ENCODE data around the gene RBM20. TPM values are rescaled to one million over a fixed set of nuclear protein-coding genes. Genes with fewer than 3 reads are reported as not detected.

The RBM20 gene
- total RNA-seq, 1 experiment from 2014 or later = 0.17 TPM

GRCh38 chr10:110812583-110812982, 168.4 kb downstream of the RBM20 start:
- no peak overlapping the region for H3K4ac ChIP-seq (ENCODE audit: low read depth, low read length)
- no peaks in the 10 kb centered on the region for H3K27me3 ChIP-seq (ENCODE audit: insufficient read depth, low read length)
- no peaks in the 10 kb centered on the region for H3K4me1 ChIP-seq (ENCODE audit: insufficient read depth, low read length)
- Mint-ChIP-seq H3K9me3 (no peaks in the 10 kb centered on the region), H3K27ac (no peak overlapping the region), H3K27me3 (ENCODE audit: low read depth) (peaks cover 3% of the 10 kb centered on the region), H3K4me1 (no peaks in the 10 kb centered on the region), H3K4me3 (no peak overlapping the region), H3K36me3 (ENCODE audit: insufficient read depth in 1 of 3, low read depth in 3 of 3) (no peaks in the 10 kb centered on the region)
- no peak overlapping the region for H3K14ac ChIP-seq (ENCODE audit: insufficient read depth, low read length)
- H3K9me3 ChIP-seq (ENCODE audit: control insufficient read depth, low read depth, low read length) = no peaks in the 10 kb centered on the region
- no peak overlapping the region for H3T11ph ChIP-seq (ENCODE audit: low read length)
- WGBS (ENCODE audit: extremely low coverage, insufficient read length, low lambda C conversion rate) = no CpG with 5 or more reads among the region's 12 CpGs
- H3K79me2 ChIP-seq (ENCODE audit: insufficient read depth, low read length) = no peaks in the 10 kb centered on the region
- no peak overlapping the region for H2AK5ac ChIP-seq (ENCODE audit: insufficient read length, low read length)
- no peak for TF ChIP-seq CTCF (conservative IDR thresholded peaks at IDR 0.05)
- no peak overlapping the region for H2BK20ac ChIP-seq (ENCODE audit: low read depth, low read length, poor library complexity, severe bottlenecking)
- DNase-seq = no peak
- H3K79me1 ChIP-seq (ENCODE audit: insufficient read depth, low read depth, low read length, poor library complexity, severe bottlenecking) = no peaks in the 10 kb centered on the region
- no peak overlapping the region for H3K56ac ChIP-seq (ENCODE audit: insufficient read length, low read depth, low read length)
- H2AFZ ChIP-seq (ENCODE audit: low read length) = no peak overlapping the region
- no peak overlapping the region for H4K8ac ChIP-seq (replicated peaks; ENCODE audit: insufficient read length, low read depth, low read length)
- no peak overlapping the region for H2BK5ac ChIP-seq (ENCODE audit: insufficient read length, low read length)
- H4K91ac ChIP-seq (ENCODE audit: insufficient read length, low read depth, low read length) = no peak overlapping the region
- H2BK12ac ChIP-seq (ENCODE audit: insufficient read length, low read depth, low read length) = no peak overlapping the region
- no peak overlapping the region for H4K5ac ChIP-seq (ENCODE audit: insufficient read length, low read depth, low read length)
- H3K9ac ChIP-seq (ENCODE audit: extremely low read depth, insufficient read length, low read length) = no peak overlapping the region
- H3K18ac ChIP-seq (ENCODE audit: insufficient read length, low read depth, low read length) = no peak overlapping the region
- H2BK120ac ChIP-seq (ENCODE audit: low read depth, low read length, poor library complexity, severe bottlenecking) = no peak overlapping the region
- H3K23me2 ChIP-seq (ENCODE audit: insufficient read length, low read depth, low read length, poor library complexity, severe bottlenecking) = no peaks in the 10 kb centered on the region
- H3K27ac ChIP-seq (ENCODE audit: insufficient read length, low read depth, low read length) = no peak overlapping the region
- H3K4me2 ChIP-seq (ENCODE audit: insufficient read depth, insufficient read length, low read length) = no peak overlapping the region
- H2BK15ac ChIP-seq (ENCODE audit: low read depth, low read length) = no peak overlapping the region
- no peak overlapping the region for H3K23ac ChIP-seq (ENCODE audit: insufficient read length, low read depth, low read length)
- H4K20me1 ChIP-seq (ENCODE audit: control insufficient read depth, insufficient read depth, insufficient read length) = no peaks in the 10 kb centered on the region
